Mammary epithelial cell (primary cell): ENCODE measurements around the gene OR52E4.

ENCODE experiments used
- EZH2 ChIP-seq: IDR thresholded peaks from 2 replicates; pipeline ENCODE4 v1.6.1; 2012; ENCODE audit warnings: low read length, inconsistent platforms, borderline replicate concordance
- TF ChIP-seq, protein P1 (sequence below), 2 donors: IDR thresholded peaks in 1 of 2; conservative IDR thresholded peaks in 1 of 2; 2 replicates each; pipeline ENCODE4 v1.5.1; 2011 to 2012; ENCODE audit warnings: inconsistent platforms in 2 of 2, low read length in 2 of 2, mild to moderate bottlenecking in 2 of 2, control low read depth in 1 of 2, low read depth in 1 of 2; ENCODE audit not compliant: insufficient read depth in 1 of 2; ENCODE audit errors: extremely low read depth in 1 of 2

DNA sequence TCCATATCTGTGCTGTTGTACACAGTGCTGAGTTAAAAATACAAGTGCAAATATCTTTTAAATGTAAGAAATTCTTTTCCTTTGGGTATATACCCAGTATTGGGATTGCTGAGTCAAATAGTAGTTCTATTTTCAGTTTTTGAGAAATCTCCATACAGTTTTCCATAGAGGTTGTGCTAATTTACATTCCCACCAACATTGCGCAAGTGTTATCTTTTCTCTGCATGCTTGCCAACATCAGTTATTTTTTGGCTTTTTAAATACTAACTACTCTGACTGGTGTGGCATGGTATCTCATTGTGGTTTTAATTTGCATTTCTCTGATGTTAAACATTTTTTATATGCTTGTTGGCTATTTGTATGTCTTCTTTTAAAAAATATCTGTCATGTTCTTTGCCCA is 29.4 kb upstream of the OR52E4 start:
- TF ChIP-seq, protein P1, sequence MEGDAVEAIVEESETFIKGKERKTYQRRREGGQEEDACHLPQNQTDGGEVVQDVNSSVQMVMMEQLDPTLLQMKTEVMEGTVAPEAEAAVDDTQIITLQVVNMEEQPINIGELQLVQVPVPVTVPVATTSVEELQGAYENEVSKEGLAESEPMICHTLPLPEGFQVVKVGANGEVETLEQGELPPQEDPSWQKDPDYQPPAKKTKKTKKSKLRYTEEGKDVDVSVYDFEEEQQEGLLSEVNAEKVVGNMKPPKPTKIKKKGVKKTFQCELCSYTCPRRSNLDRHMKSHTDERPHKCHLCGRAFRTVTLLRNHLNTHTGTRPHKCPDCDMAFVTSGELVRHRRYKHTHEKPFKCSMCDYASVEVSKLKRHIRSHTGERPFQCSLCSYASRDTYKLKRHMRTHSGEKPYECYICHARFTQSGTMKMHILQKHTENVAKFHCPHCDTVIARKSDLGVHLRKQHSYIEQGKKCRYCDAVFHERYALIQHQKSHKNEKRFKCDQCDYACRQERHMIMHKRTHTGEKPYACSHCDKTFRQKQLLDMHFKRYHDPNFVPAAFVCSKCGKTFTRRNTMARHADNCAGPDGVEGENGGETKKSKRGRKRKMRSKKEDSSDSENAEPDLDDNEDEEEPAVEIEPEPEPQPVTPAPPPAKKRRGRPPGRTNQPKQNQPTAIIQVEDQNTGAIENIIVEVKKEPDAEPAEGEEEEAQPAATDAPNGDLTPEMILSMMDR (conservative IDR thresholded peaks at IDR 0.05 in 1 of 2, IDR thresholded peaks at IDR 0.05 in 1 of 2; ENCODE audit: extremely low read depth in 1 of 2, insufficient read depth in 1 of 2, low read depth in 1 of 2, low read length in 2 of 2) = no peak
- TF ChIP-seq EZH2 = no peak
